ENCODE measurements around the gene SRGAP2B.
"Not testable (repeated sequence)": the region's sequence is repeated elsewhere in the genome, so short reads cannot be mapped to it uniquely, and the experiment has no call there.

Gene SRGAP2B

GRCh38 chr1:145093517-145094149 is 1.5 kb downstream of the SRGAP2B start:
- DNase-seq; H3K4me1 ChIP-seq (ENCODE audit: control insufficient read depth, insufficient read depth, low read length, poor library complexity, severe bottlenecking); H3K27me3 ChIP-seq (replicated peaks; ENCODE audit: control insufficient read depth, insufficient read depth, low read length, poor library complexity, severe bottlenecking); H3K36me3 ChIP-seq (ENCODE audit: control insufficient read depth, insufficient read depth, low read length); H3K9me3 ChIP-seq (ENCODE audit: control insufficient read depth, low read length); H3K27ac ChIP-seq (ENCODE audit: insufficient read depth, low read length, poor library complexity, severe bottlenecking): not testable (repeated sequence)
- H3K4me3 ChIP-seq (ENCODE audit: insufficient read depth, low read depth, low read length, poor library complexity, severe bottlenecking), result peak overlapping the region; percentile 25

- H3K9me3 ChIP-seq (ENCODE audit: control insufficient read depth, low read length); H3K36me3 ChIP-seq (ENCODE audit: control insufficient read depth, insufficient read depth, low read length); DNase-seq; H3K27ac ChIP-seq (ENCODE audit: insufficient read depth, low read length, poor library complexity, severe bottlenecking); H3K27me3 ChIP-seq (replicated peaks; ENCODE audit: control insufficient read depth, insufficient read depth, low read length, poor library complexity, severe bottlenecking); H3K4me1 ChIP-seq (ENCODE audit: control insufficient read depth, insufficient read depth, low read length, poor library complexity, severe bottlenecking); H3K4me3 ChIP-seq (ENCODE audit: insufficient read depth, low read depth, low read length, poor library complexity, severe bottlenecking): not testable (repeated sequence)
Observed at GRCh38 chr1:145082483-145083255, 12.5 kb downstream of the SRGAP2B start.

GRCh38 chr1:145080193-145080592 is 14.9 kb downstream of the SRGAP2B start:
- not testable (repeated sequence) for H3K4me1 ChIP-seq (ENCODE audit: control insufficient read depth, insufficient read depth, low read length, poor library complexity, severe bottlenecking); H3K27ac ChIP-seq (ENCODE audit: insufficient read depth, low read length, poor library complexity, severe bottlenecking); H3K36me3 ChIP-seq (ENCODE audit: control insufficient read depth, insufficient read depth, low read length); H3K9me3 ChIP-seq (ENCODE audit: control insufficient read depth, low read length); H3K4me3 ChIP-seq (ENCODE audit: insufficient read depth, low read depth, low read length, poor library complexity, severe bottlenecking); H3K27me3 ChIP-seq (replicated peaks; ENCODE audit: control insufficient read depth, insufficient read depth, low read length, poor library complexity, severe bottlenecking); DNase-seq

GRCh38 chr1:145079737-145080136 is 15.4 kb downstream of the SRGAP2B start:
- DNase-seq; H3K9me3 ChIP-seq (ENCODE audit: control insufficient read depth, low read length); H3K4me3 ChIP-seq (ENCODE audit: insufficient read depth, low read depth, low read length, poor library complexity, severe bottlenecking); H3K4me1 ChIP-seq (ENCODE audit: control insufficient read depth, insufficient read depth, low read length, poor library complexity, severe bottlenecking); H3K36me3 ChIP-seq (ENCODE audit: control insufficient read depth, insufficient read depth, low read length); H3K27me3 ChIP-seq (replicated peaks; ENCODE audit: control insufficient read depth, insufficient read depth, low read length, poor library complexity, severe bottlenecking); H3K27ac ChIP-seq (ENCODE audit: insufficient read depth, low read length, poor library complexity, severe bottlenecking): not testable (repeated sequence)

GRCh38 chr1:145078787-145079370 is 16.2 kb downstream of the SRGAP2B start:
- not testable (repeated sequence) for H3K4me1 ChIP-seq (ENCODE audit: control insufficient read depth, insufficient read depth, low read length, poor library complexity, severe bottlenecking); H3K27ac ChIP-seq (ENCODE audit: insufficient read depth, low read length, poor library complexity, severe bottlenecking); H3K9me3 ChIP-seq (ENCODE audit: control insufficient read depth, low read length); H3K4me3 ChIP-seq (ENCODE audit: insufficient read depth, low read depth, low read length, poor library complexity, severe bottlenecking); DNase-seq; H3K27me3 ChIP-seq (replicated peaks; ENCODE audit: control insufficient read depth, insufficient read depth, low read length, poor library complexity, severe bottlenecking); H3K36me3 ChIP-seq (ENCODE audit: control insufficient read depth, insufficient read depth, low read length)

- not testable (repeated sequence) for H3K27me3 ChIP-seq (replicated peaks; ENCODE audit: control insufficient read depth, insufficient read depth, low read length, poor library complexity, severe bottlenecking); H3K27ac ChIP-seq (ENCODE audit: insufficient read depth, low read length, poor library complexity, severe bottlenecking); H3K36me3 ChIP-seq (ENCODE audit: control insufficient read depth, insufficient read depth, low read length); H3K4me1 ChIP-seq (ENCODE audit: control insufficient read depth, insufficient read depth, low read length, poor library complexity, severe bottlenecking); H3K4me3 ChIP-seq (ENCODE audit: insufficient read depth, low read depth, low read length, poor library complexity, severe bottlenecking); DNase-seq; H3K9me3 ChIP-seq (ENCODE audit: control insufficient read depth, low read length)
Observed at GRCh38 chr1:145077872-145078786, 17.0 kb downstream of the SRGAP2B start.

- H3K36me3 ChIP-seq (ENCODE audit: control insufficient read depth, insufficient read depth, low read length); DNase-seq; H3K4me3 ChIP-seq (ENCODE audit: insufficient read depth, low read depth, low read length, poor library complexity, severe bottlenecking); H3K4me1 ChIP-seq (ENCODE audit: control insufficient read depth, insufficient read depth, low read length, poor library complexity, severe bottlenecking); H3K27me3 ChIP-seq (replicated peaks; ENCODE audit: control insufficient read depth, insufficient read depth, low read length, poor library complexity, severe bottlenecking); H3K27ac ChIP-seq (ENCODE audit: insufficient read depth, low read length, poor library complexity, severe bottlenecking); H3K9me3 ChIP-seq (ENCODE audit: control insufficient read depth, low read length): not testable (repeated sequence)
Observed at GRCh38 chr1:145076877-145077276, 18.3 kb downstream of the SRGAP2B start.

- H3K36me3 ChIP-seq (ENCODE audit: control insufficient read depth, insufficient read depth, low read length); H3K9me3 ChIP-seq (ENCODE audit: control insufficient read depth, low read length); H3K4me1 ChIP-seq (ENCODE audit: control insufficient read depth, insufficient read depth, low read length, poor library complexity, severe bottlenecking); H3K27me3 ChIP-seq (replicated peaks; ENCODE audit: control insufficient read depth, insufficient read depth, low read length, poor library complexity, severe bottlenecking); H3K27ac ChIP-seq (ENCODE audit: insufficient read depth, low read length, poor library complexity, severe bottlenecking); DNase-seq; H3K4me3 ChIP-seq (ENCODE audit: insufficient read depth, low read depth, low read length, poor library complexity, severe bottlenecking): not testable (repeated sequence)
Observed at GRCh38 chr1:145074021-145074559, 21.0 kb downstream of the SRGAP2B start.

GRCh38 chr1:145071569-145071968 is 23.6 kb downstream of the SRGAP2B start:
- H3K36me3 ChIP-seq (ENCODE audit: control insufficient read depth, insufficient read depth, low read length); H3K9me3 ChIP-seq (ENCODE audit: control insufficient read depth, low read length); H3K27me3 ChIP-seq (replicated peaks; ENCODE audit: control insufficient read depth, insufficient read depth, low read length, poor library complexity, severe bottlenecking); H3K4me1 ChIP-seq (ENCODE audit: control insufficient read depth, insufficient read depth, low read length, poor library complexity, severe bottlenecking); DNase-seq; H3K4me3 ChIP-seq (ENCODE audit: insufficient read depth, low read depth, low read length, poor library complexity, severe bottlenecking); H3K27ac ChIP-seq (ENCODE audit: insufficient read depth, low read length, poor library complexity, severe bottlenecking): not testable (repeated sequence)
